Lung (tissue), 12 donors: ENCODE data around the gene HRH3. TPM values are rescaled to one million over a fixed set of nuclear protein-coding genes. Genes with fewer than 3 reads are reported as not detected.

Experiments
- ATAC-seq: fragments of 200-7000 bp; cut with Tn5 transposase; one replicate; pipeline ENCODE4 v1.9.1; 2020; ENCODE audit warnings: moderate number of reproducible peaks; ENCODE audit not compliant: insufficient read depth, low FRiP score
- DNase-seq, 3 donors: peaks; one replicate each; pipeline ENCODE4 v3.0.0-alpha.2; 2013 to 2017
- H3K27ac ChIP-seq, 2 donors: one replicate each; pipeline ENCODE4 v1.5.1; 2013; ENCODE audit warnings: mild to moderate bottlenecking in 2 of 2, moderate library complexity in 2 of 2, control low read depth in 1 of 2, inconsistent platforms in 1 of 2, low read depth in 1 of 2, low read length in 1 of 2
- H3K27me3 ChIP-seq, 3 donors: one replicate each; pipeline ENCODE4 v1.5.1; 2013; ENCODE audit warnings: low read length in 2 of 3; ENCODE audit not compliant: control insufficient read depth in 3 of 3, insufficient read depth in 3 of 3
- H3K36me3 ChIP-seq, 4 donors: one replicate each; pipeline ENCODE4 v1.5.1; 2013; ENCODE audit warnings: low read length in 4 of 4, mild to moderate bottlenecking in 1 of 4, moderate library complexity in 1 of 4; ENCODE audit not compliant: control insufficient read depth in 4 of 4, insufficient read depth in 4 of 4
- H3K4me1 ChIP-seq, 5 donors: one replicate each; pipeline ENCODE4 v1.5.1; 2013; ENCODE audit warnings: low read length in 5 of 5, mild to moderate bottlenecking in 2 of 5, moderate library complexity in 1 of 5; ENCODE audit not compliant: control insufficient read depth in 5 of 5, insufficient read depth in 5 of 5
- H3K4me3 ChIP-seq: one replicate; pipeline ENCODE4 v1.5.1; 2013; ENCODE audit warnings: mild to moderate bottlenecking, control low read depth, moderate library complexity
- H3K9ac ChIP-seq, 2 donors: one replicate each; pipeline ENCODE4 v1.5.1; 2013; ENCODE audit warnings: low read length in 2 of 2, control low read depth in 1 of 2; ENCODE audit not compliant: insufficient read depth in 1 of 2
- H3K9me3 ChIP-seq, 4 donors: one replicate each; pipeline ENCODE4 v1.5.1; 2013; ENCODE audit warnings: low read length in 3 of 4, mild to moderate bottlenecking in 1 of 4, moderate library complexity in 1 of 4; ENCODE audit not compliant: control insufficient read depth in 4 of 4, insufficient read depth in 3 of 4
- CTCF ChIP-seq: IDR thresholded peaks from 2 replicates; pipeline ENCODE4 v1.5.1; 2012; ENCODE audit warnings: mild to moderate bottlenecking; ENCODE audit errors: control extremely low read depth, extremely low read depth
- WGBS, 2 donors: extraction: QIAGEN DNeasy Blood & Tissue Kit; methylation state at CpG; one replicate each; pipeline ENCODE4 v1.1.7; 2013; 5-methylcytosine and 5-hydroxymethylcytosine counted together
- polyA plus RNA-seq, 2 donors: library from polyadenylated mRNA; stranded (reverse); fragments of 200-250 nt; gene quantifications; one replicate each; pipeline ENCODE4 v1.2.1, GENCODE V29; 2013
- total RNA-seq, 2 donors: library from RNA; depleted of rRNA in 1 of 2; stranded (reverse); fragments of >200 nt in 1 of 2; gene quantifications; one replicate each; pipeline ENCODE4 v1.2.1, GENCODE V29; 2014 to 2021
- donor health status: control.
- donor health status: control.
- donor health status: Bipolar disorder and iron deficiency.
- donor health status: healthy.
- donor health status: DM: yes; HTN: yes; CAD: no.

The HRH3 gene
- total and polyA plus RNA-seq, 4 donors: not detected

- no peak overlapping the region for H3K9ac ChIP-seq
- no peak overlapping the region for H3K4me3 ChIP-seq
- 75 to 81% methylated on average over 39 to 40 of the region's 40 CpGs for WGBS, 2 donors
- DNase-seq: no peak
- TF ChIP-seq CTCF: no peak
- no peak overlapping the region for H3K27ac ChIP-seq
- no peak for ATAC-seq
- H3K9me3 ChIP-seq: peaks cover 0 to 3% (median 0%) of the 10 kb centered on the region in 4 donors
- peaks cover 0 to 10% (median 0%) of the 10 kb centered on the region in 5 donors for H3K4me1 ChIP-seq
- no peaks in the 10 kb centered on the region for H3K36me3 ChIP-seq
- peaks cover 5 to 48% (median 18%) of the 10 kb centered on the region in 3 donors for H3K27me3 ChIP-seq
Observed at GRCh38 chr20:62215991-62216635, 4.0 kb downstream of the HRH3 start.

- no peaks in the 10 kb centered on the region for H3K36me3 ChIP-seq
- no peak for DNase-seq
- H3K4me1 ChIP-seq: peaks cover 0 to 8% (median 0%) of the 10 kb centered on the region in 5 donors
- ATAC-seq: no peak
- peaks cover 0 to 3% (median 0%) of the 10 kb centered on the region in 4 donors for H3K9me3 ChIP-seq
- H3K4me3 ChIP-seq: no peak overlapping the region
- H3K27me3 ChIP-seq: peaks cover 5 to 42% (median 15%) of the 10 kb centered on the region in 3 donors
- H3K9ac ChIP-seq: no peak overlapping the region
- WGBS, 2 donors: 75 to 87% methylated on average over 23 to 29 of the region's 29 CpGs
- no peak overlapping the region for H3K27ac ChIP-seq
- TF ChIP-seq CTCF: no peak
Observed at GRCh38 chr20:62215020-62215990, 4.8 kb downstream of the HRH3 start.

- peaks cover 0 to 2% (median 0%) of the 10 kb centered on the region in 5 donors for H3K4me1 ChIP-seq
- WGBS, 2 donors: 51 to 61% methylated on average over 12 of the region's 12 CpGs
- no peak overlapping the region for H3K9ac ChIP-seq
- no peak overlapping the region for H3K27ac ChIP-seq
- H3K27me3 ChIP-seq: peaks cover 5 to 48% (median 17%) of the 10 kb centered on the region in 3 donors
- ATAC-seq (no peak), DNase-seq (no peak)
- H3K9me3 ChIP-seq: peaks cover 0 to 3% (median 0%) of the 10 kb centered on the region in 4 donors
- TF ChIP-seq CTCF: no peak
- H3K36me3 ChIP-seq: no peaks in the 10 kb centered on the region
- H3K4me3 ChIP-seq: no peak overlapping the region
Observed at GRCh38 chr20:62214067-62214466, 6.0 kb downstream of the HRH3 start.
